ENCODE data around the gene HES7.

The HES7 gene

DNA sequence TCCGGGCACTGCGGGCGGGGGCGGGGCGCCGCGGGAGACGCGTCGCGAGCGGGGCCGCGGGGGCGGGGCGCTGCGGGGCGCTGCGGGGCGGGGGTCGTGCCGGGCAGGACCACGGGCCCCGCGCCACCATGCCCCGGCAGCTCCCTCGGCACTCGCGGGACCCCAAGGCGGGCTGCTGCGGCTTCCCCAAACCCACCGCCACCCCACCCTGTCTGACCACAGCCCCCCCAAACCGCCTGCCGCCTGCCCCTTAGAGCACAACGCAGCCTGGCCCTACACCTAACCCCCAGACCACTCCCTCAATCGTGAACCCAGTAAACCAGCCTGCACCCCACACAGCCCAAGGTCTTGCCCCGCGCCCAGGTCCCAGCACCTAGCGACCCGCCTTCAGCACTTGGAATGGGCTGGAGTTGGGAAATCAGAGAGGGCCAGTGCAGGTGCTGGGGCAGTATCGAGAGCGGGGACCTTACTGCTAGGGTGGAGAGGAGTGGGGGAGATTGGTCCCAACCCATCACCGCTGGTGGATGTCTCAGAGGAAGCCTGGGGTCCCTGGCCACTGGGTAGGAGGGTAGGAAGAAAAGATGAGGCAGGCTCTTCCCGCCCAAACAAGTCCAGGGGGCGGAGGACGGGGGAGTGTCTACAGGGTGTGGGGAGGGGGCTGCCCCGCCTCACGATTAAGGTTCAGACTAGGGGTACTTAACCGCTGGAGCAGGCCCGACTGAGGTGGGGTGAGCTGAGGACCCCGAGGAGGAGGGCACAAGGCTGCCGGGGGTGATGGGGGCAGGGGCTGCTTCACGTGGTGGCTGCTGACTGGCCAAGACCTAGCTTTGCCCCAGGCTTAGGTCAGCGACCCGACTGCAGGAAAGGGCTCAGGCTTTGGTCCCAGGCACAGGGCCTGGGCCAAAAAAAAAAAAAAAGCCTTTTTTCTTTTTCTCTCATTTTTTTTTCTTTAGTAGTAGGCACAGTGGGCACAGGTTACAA lies 39.4 kb upstream of the HES7 start:
- Histone ChIP-seq H3K27ac (ENCODE audit: low read length) (peak overlapping the region; percentile 97), H3K4me1 (ENCODE audit: insufficient read depth, low read length) (peaks cover 60% of the 10 kb centered on the region), H3K4me2 (ENCODE audit: insufficient read depth, low read length) (peak overlapping the region; percentile 97), H3K9me3 (ENCODE audit: insufficient read depth, low read length, severe bottlenecking) (no peaks in the 10 kb centered on the region), H3K36me3 (ENCODE audit: insufficient read depth, low read length) (peaks cover 34% of the 10 kb centered on the region), H3K9ac (ENCODE audit: low read depth, low read length) (peak overlapping the region; percentile 100), H3K27me3 (ENCODE audit: insufficient read depth, low read length, poor library complexity) (no peaks in the 10 kb centered on the region), H4K20me1 (ENCODE audit: insufficient read depth, low read length) (peaks cover 26% of the 10 kb centered on the region), H3K79me2 (ENCODE audit: insufficient read depth, low read length) (peaks cover 41% of the 10 kb centered on the region), H3K4me3 (ENCODE audit: low read depth in 1 of 2, low read length in 2 of 2) (peak overlapping the region; percentile 38 to 99; a peak in 3 of 4 replicates), H2AFZ (ENCODE audit: low read depth, low read length) (peak overlapping the region; percentile 97)
- DNase-seq (peak; percentile 57), ATAC-seq (ENCODE audit: insufficient read depth, low read depth) (peak; percentile 21; the same call in 2 of the 3 replicates)
- TF ChIP-seq, protein P1, sequence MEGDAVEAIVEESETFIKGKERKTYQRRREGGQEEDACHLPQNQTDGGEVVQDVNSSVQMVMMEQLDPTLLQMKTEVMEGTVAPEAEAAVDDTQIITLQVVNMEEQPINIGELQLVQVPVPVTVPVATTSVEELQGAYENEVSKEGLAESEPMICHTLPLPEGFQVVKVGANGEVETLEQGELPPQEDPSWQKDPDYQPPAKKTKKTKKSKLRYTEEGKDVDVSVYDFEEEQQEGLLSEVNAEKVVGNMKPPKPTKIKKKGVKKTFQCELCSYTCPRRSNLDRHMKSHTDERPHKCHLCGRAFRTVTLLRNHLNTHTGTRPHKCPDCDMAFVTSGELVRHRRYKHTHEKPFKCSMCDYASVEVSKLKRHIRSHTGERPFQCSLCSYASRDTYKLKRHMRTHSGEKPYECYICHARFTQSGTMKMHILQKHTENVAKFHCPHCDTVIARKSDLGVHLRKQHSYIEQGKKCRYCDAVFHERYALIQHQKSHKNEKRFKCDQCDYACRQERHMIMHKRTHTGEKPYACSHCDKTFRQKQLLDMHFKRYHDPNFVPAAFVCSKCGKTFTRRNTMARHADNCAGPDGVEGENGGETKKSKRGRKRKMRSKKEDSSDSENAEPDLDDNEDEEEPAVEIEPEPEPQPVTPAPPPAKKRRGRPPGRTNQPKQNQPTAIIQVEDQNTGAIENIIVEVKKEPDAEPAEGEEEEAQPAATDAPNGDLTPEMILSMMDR (IDR thresholded peaks at IDR 0.05; ENCODE audit: borderline replicate concordance, extremely low read depth, low read length, poor library complexity, severe bottlenecking), result no peak
- no peak for TF ChIP-seq EZH2 (IDR thresholded peaks at IDR 0.05; ENCODE audit: borderline replicate concordance, low read depth, low read length, severe bottlenecking)

GRCh38 chr17:8162233-8162996 lies 38.5 kb upstream of the HES7 start, which contains the start of gene VAMP2:
TSS of gene VAMP2 (minus strand) at chr17:8162948. CDS start at chr17:8162879, 69 bp downstream.
- Histone ChIP-seq H4K20me1 (ENCODE audit: insufficient read depth, low read length) (peaks cover 26% of the 10 kb centered on the region), H3K27me3 (ENCODE audit: insufficient read depth, low read length, poor library complexity) (no peaks in the 10 kb centered on the region), H3K36me3 (ENCODE audit: insufficient read depth, low read length) (peaks cover 39% of the 10 kb centered on the region), H3K4me1 (ENCODE audit: insufficient read depth, low read length) (peaks cover 66% of the 10 kb centered on the region), H3K27ac (ENCODE audit: low read length) (peak within 1 kb of the TSS; percentile 97), H3K79me2 (ENCODE audit: insufficient read depth, low read length) (peaks cover 41% of the 10 kb centered on the region), H3K9ac (ENCODE audit: low read depth, low read length) (peak within 1 kb of the TSS; percentile 100), H3K4me2 (ENCODE audit: insufficient read depth, low read length) (peak within 1 kb of the TSS; percentile 97), H3K9me3 (ENCODE audit: insufficient read depth, low read length, severe bottlenecking) (no peaks in the 10 kb centered on the region), H3K4me3 (ENCODE audit: low read depth in 1 of 2, low read length in 2 of 2) (peak within 1 kb of the TSS; percentile 99), H2AFZ (ENCODE audit: low read depth, low read length) (peak within 1 kb of the TSS; percentile 97)
- ATAC-seq (ENCODE audit: insufficient read depth, low read depth) (peak; percentile 55), DNase-seq (peak; percentile 79)
- no peak for TF ChIP-seq EZH2 (IDR thresholded peaks at IDR 0.05; ENCODE audit: borderline replicate concordance, low read depth, low read length, severe bottlenecking)
- TF ChIP-seq, protein P1 (IDR thresholded peaks at IDR 0.05; ENCODE audit: borderline replicate concordance, extremely low read depth, low read length, poor library complexity, severe bottlenecking), result no peak

- Histone ChIP-seq H4K20me1 (ENCODE audit: insufficient read depth, low read length) (peaks cover 26% of the 10 kb centered on the region), H3K36me3 (ENCODE audit: insufficient read depth, low read length) (peaks cover 39% of the 10 kb centered on the region), H3K27ac (ENCODE audit: low read length) (peak overlapping the region; percentile 94), H2AFZ (ENCODE audit: low read depth, low read length) (no peak overlapping the region), H3K27me3 (ENCODE audit: insufficient read depth, low read length, poor library complexity) (no peaks in the 10 kb centered on the region), H3K9ac (ENCODE audit: low read depth, low read length) (peak overlapping the region; percentile 100), H3K79me2 (ENCODE audit: insufficient read depth, low read length) (peaks cover 41% of the 10 kb centered on the region), H3K4me1 (ENCODE audit: insufficient read depth, low read length) (peaks cover 73% of the 10 kb centered on the region), H3K4me2 (ENCODE audit: insufficient read depth, low read length) (peak overlapping the region; percentile 97), H3K4me3 (ENCODE audit: low read depth in 1 of 2, low read length in 2 of 2) (peak overlapping the region; percentile 99; a peak in 3 of 4 replicates), H3K9me3 (ENCODE audit: insufficient read depth, low read length, severe bottlenecking) (no peaks in the 10 kb centered on the region)
- DNase-seq, result no peak
- no peak for ATAC-seq (ENCODE audit: insufficient read depth, low read depth)
- TF ChIP-seq EZH2 (IDR thresholded peaks at IDR 0.05; ENCODE audit: borderline replicate concordance, low read depth, low read length, severe bottlenecking), result no peak
- TF ChIP-seq, protein P1 (IDR thresholded peaks at IDR 0.05; ENCODE audit: borderline replicate concordance, extremely low read depth, low read length, poor library complexity, severe bottlenecking), result no peak
Observed at GRCh38 chr17:8161289-8162232, 37.7 kb upstream of the HES7 start.
